Airway epithelial cell (primary cell): ENCODE measurements around the gene KSR2. TPM values are rescaled to one million over a fixed set of nuclear protein-coding genes. Genes with fewer than 3 reads are reported as not detected.

Experiments
- total RNA-seq: library from RNA; depleted of rRNA; stranded (reverse); fragments of >200 nt; gene quantifications from 2 replicates; pipeline ENCODE4 v1.2.3, GENCODE V29; 2015

Gene KSR2
- total RNA-seq: not detected in 2 replicates

DNA sequence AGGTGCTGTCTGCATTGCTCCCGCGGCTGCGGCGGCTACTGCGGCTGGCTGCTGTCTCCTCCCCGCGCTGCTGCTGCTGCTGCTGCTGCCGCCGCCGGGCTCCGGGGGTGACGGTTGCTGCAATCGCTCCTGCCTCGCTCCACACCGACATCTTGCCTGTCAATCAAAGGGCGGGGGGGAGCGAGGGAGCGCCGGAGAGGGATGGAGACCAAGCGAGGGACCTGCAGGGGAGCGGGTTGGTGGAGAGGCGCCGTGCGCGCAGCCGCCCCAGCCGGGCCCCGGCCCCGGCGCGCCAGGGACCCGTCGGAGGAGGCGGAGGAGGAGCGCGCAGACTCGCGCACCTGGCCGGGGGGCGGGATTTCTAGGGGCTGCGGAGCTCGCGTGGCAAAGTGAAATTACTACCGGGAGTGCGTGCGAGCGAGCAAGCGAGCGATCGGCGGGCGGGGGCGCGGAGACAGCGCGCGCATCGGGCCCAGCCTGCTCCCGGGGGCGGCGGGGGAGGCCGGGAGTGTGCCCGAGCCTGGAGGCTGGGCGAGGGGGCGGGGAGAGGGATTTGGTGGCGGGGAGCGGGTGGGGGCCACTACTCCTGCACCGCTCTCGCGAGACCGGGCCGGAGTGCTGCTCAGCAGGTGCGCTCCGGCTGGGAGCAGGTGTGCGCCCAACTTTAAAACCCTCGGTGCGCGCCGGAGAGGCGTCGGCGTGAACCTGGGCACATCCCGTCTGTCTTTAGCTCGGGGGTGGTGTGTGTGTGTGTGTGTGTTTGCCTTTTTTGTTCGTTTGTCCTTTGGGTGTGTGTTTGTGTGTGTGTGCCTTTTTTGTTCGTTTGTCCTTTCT lies at the start of gene KSR2:
Gene KSR2, minus strand, starts transcription at position 165 of the 834 bp plus-strand sequence. CDS start 735 bp downstream, outside the sequence.

GRCh38 chr12:118016424-118017264 lies 47.9 kb upstream of the KSR2 start, which contains the start of gene RFC5:
Gene RFC5, plus strand, starts transcription at chr12:118016703. Its CDS starts 125 bp downstream, at chr12:118016828.

Other genes starting within 250 kb of the KSR2 start
- gene RFC5, start 47.7 kb upstream of the KSR2 start, total RNA-seq: 20.7 and 29.3 TPM in 2 replicates
- gene WSB2, start 92.2 kb upstream of the KSR2 start, total RNA-seq: 73.9 and 83.2 TPM in 2 replicates
- gene VSIG10, start 135.0 kb upstream of the KSR2 start, total RNA-seq: 7.1 and 9.9 TPM in 2 replicates
- gene PEBP1, start 167.1 kb upstream of the KSR2 start, total RNA-seq: 297 and 327 TPM in 2 replicates